PC-9 (cell line): Measurements from ENCODE around the gene OR1N2. TPM values are rescaled to one million over a fixed set of nuclear protein-coding genes. Genes with fewer than 3 reads are reported as not detected.

Experiments
- Bru-seq: library from RNA; stranded (reverse); fragments of 400-500 nt; gene quantifications from one replicate; lab custom pipeline; 2021; lab: Mats Ljungman, UMichigan
- BruChase-seq, 2 experiments: library from RNA; stranded (reverse); fragments of 400-500 nt; gene quantifications; one replicate each; lab custom pipeline; 2021; lab: Mats Ljungman, UMichigan
- BruUV-seq: library from RNA; stranded (reverse); fragments of 400-500 nt; replicated peaks from 2 replicates; lab custom pipeline; 2021; lab: Mats Ljungman, UMichigan
- CTCF ChIA-PET: fragments of 300-600 bp; sonication (Branson Sonifier 250); formaldehyde crosslinking; loops from one replicate; lab custom pipeline; 2022; ENCODE audit warnings: antibody characterized with exemption; lab: Charles Lee
- POLR2A ChIA-PET: fragments of 300-600 bp; sonication (Branson Sonifier 250); formaldehyde crosslinking; loops from one replicate; lab custom pipeline; 2022; ENCODE audit warnings: antibody characterized with exemption; ENCODE audit not compliant: unreplicated experiment; lab: Charles Lee
- DNase-seq, 2 experiments: peaks; one replicate each; pipeline versions ENCODE4 v3.0.0 to v3.0.0-alpha.2; 2015 to 2022; ENCODE audit warnings: mixed read lengths in 1 of 2
- H2AFZ ChIP-seq: fragments of 200-600 bp; sonication (generic); 2 replicates; pipeline ENCODE4 v1.8.1; 2017; ENCODE audit warnings: antibody characterized with exemption
- H3F3A ChIP-seq: fragments of 200-600 bp; sonication (generic); 2 replicates; pipeline ENCODE4 v1.8.1; 2017; ENCODE audit warnings: antibody characterized with exemption, mild to moderate bottlenecking, low read depth; ENCODE audit not compliant: insufficient read depth
- H3K27ac ChIP-seq: fragments of 200-600 bp; sonication (generic); 2 replicates; pipeline ENCODE4 v1.6.1; 2016; ENCODE audit warnings: mixed run types
- H3K27me3 ChIP-seq: fragments of 200-600 bp; sonication (generic); 2 replicates; pipeline ENCODE4 v1.6.1; 2016; ENCODE audit warnings: low read depth, mixed run types; ENCODE audit not compliant: insufficient read depth
- H3K36me3 ChIP-seq: fragments of 200-600 bp; sonication (generic); 2 replicates; pipeline ENCODE4 v1.6.1; 2016; ENCODE audit warnings: low read depth, mixed run types
- H3K4me1 ChIP-seq: fragments of 200-600 bp; sonication (generic); replicated peaks from 2 replicates; pipeline ENCODE4 v1.6.1; 2016; ENCODE audit warnings: mixed run types; ENCODE audit not compliant: insufficient read depth
- H3K4me2 ChIP-seq: fragments of 200-600 bp; sonication (generic); 2 replicates; pipeline ENCODE4 v1.6.1; 2017; ENCODE audit warnings: mixed run types
- H3K4me3 ChIP-seq: fragments of 200-600 bp; sonication (generic); 2 replicates; pipeline ENCODE4 v1.6.1; 2016; ENCODE audit warnings: mixed run types
- H3K79me2 ChIP-seq: fragments of 200-600 bp; sonication (generic); 2 replicates; pipeline ENCODE4 v1.6.1; 2017; ENCODE audit warnings: low read depth, mixed run types
- H3K9me2 ChIP-seq: fragments of 200-600 bp; sonication (generic); 2 replicates; pipeline ENCODE4 v1.8.1; 2017; ENCODE audit warnings: mild to moderate bottlenecking; ENCODE audit not compliant: insufficient read depth
- H3K9me3 ChIP-seq: fragments of 200-600 bp; sonication (generic); 2 replicates; pipeline ENCODE4 v1.8.1; 2016; ENCODE audit warnings: low read depth; ENCODE audit not compliant: insufficient read depth
- H4K20me1 ChIP-seq: fragments of 200-600 bp; sonication (generic); 2 replicates; pipeline ENCODE4 v1.8.1; 2017; ENCODE audit not compliant: insufficient read depth
- CTCF ChIP-seq: fragments of 200-600 bp; sonication (generic); conservative IDR thresholded peaks from 2 replicates; pipeline ENCODE4 v1.6.1; 2017; ENCODE audit warnings: mixed run types, antibody characterized with exemption, mild to moderate bottlenecking, moderate library complexity
- EZH2 ChIP-seq: fragments of 200-600 bp; sonication (generic); IDR thresholded peaks from 2 replicates; pipeline ENCODE4 v1.8.0; 2017; ENCODE audit warnings: antibody characterized with exemption, low read depth
- intact Hi-C: fragments of 100-400 bp; cut with micrococcal nuclease; formaldehyde crosslinking; loops from one replicate; pipeline ENCODE4 v1.10.0; 2022; ENCODE audit not compliant: unreplicated experiment
- long read RNA-seq: library from polyadenylated mRNA; stranded (forward); transcript quantifications from one replicate; pipeline ENCODE4 v2.0.0, GENCODE V29; 2022
- total RNA-seq: library from RNA; stranded (reverse); gene quantifications from 2 replicates; pipeline ENCODE4 v1.2.3, GENCODE V29; 2021

Gene OR1N2
- total RNA-seq (not detected in 2 replicates), Bru-seq, nascent RNA (not detected), BruChase-seq, experiment 1, labeled RNA remaining after a 2-hour chase (not detected), BruChase-seq, experiment 2, labeled RNA remaining after a 6-hour chase (not detected)
- long read RNA-seq: 0 reads

GRCh38 chr9:122552812-122553211, at the start of gene OR1N2:
Gene OR1N2 (plus strand): TSS chr9:122553112. CDS start chr9:122553212, 100 bp downstream.
- TF ChIP-seq CTCF (no peak), EZH2 (no peak)
- POLR2A ChIA-PET: no interaction called here
- H3F3A ChIP-seq: no peaks in the 10 kb centered on the region
- H3K4me1 ChIP-seq: no peaks in the 10 kb centered on the region
- H3K4me2 ChIP-seq: no peak within 1 kb of the TSS
- DNase-seq: no peak
- no peak within 1 kb of the TSS for H3K27ac ChIP-seq
- no peaks in the 10 kb centered on the region for H4K20me1 ChIP-seq
- no peak within 1 kb of the TSS for H2AFZ ChIP-seq
- no TSS peak for BruUV-seq
- no peaks in the 10 kb centered on the region for H3K79me2 ChIP-seq
- no peaks in the 10 kb centered on the region for H3K36me3 ChIP-seq
- intact Hi-C loops: no loop called here
- H3K9me3 ChIP-seq: no peaks in the 10 kb centered on the region
- peaks cover 23% of the 10 kb centered on the region; the same call in 1 of the 2 replicates for H3K27me3 ChIP-seq
- CTCF ChIA-PET: no interaction called here
- no peaks in the 10 kb centered on the region for H3K9me2 ChIP-seq
- no peak within 1 kb of the TSS for H3K4me3 ChIP-seq

- Histone ChIP-seq H3K4me3 (no peak overlapping the region), H3K9me2 (no peaks in the 10 kb centered on the region), H3K9me3 (no peaks in the 10 kb centered on the region), H4K20me1 (no peaks in the 10 kb centered on the region), H3K4me1 (no peaks in the 10 kb centered on the region), H3K4me2 (no peak overlapping the region), H3K36me3 (no peaks in the 10 kb centered on the region), H3F3A (no peaks in the 10 kb centered on the region), H3K79me2 (no peaks in the 10 kb centered on the region), H3K27me3 (peaks cover 9% of the 10 kb centered on the region), H3K27ac (no peak overlapping the region), H2AFZ (no peak overlapping the region)
- CTCF ChIA-PET: no interaction called here
- BruUV-seq: no TSS peak
- DNase-seq: no peak
- intact Hi-C loops: no loop called here
- TF ChIP-seq EZH2: no peak
- no peak for TF ChIP-seq CTCF
- POLR2A ChIA-PET: no interaction called here
Observed at GRCh38 chr9:122506964-122507363, 45.9 kb upstream of the OR1N2 start.

GRCh38 chr9:122510502-122510901, 42.4 kb upstream of the OR1N2 start, which contains the start of gene OR1J2:
Gene OR1J2 (plus strand): TSS chr9:122510802. CDS start chr9:122510802, 0 bp downstream.
- no peak for DNase-seq
- ChIA-PET POLR2A (no interaction called here), CTCF (no interaction called here)
- Histone ChIP-seq H3K9me2 (no peaks in the 10 kb centered on the region), H3K79me2 (no peaks in the 10 kb centered on the region), H3K27me3 (peaks cover 31% of the 10 kb centered on the region), H3K36me3 (no peaks in the 10 kb centered on the region), H3K4me2 (no peak within 1 kb of the TSS), H2AFZ (no peak within 1 kb of the TSS), H3F3A (no peaks in the 10 kb centered on the region), H4K20me1 (no peaks in the 10 kb centered on the region), H3K27ac (no peak within 1 kb of the TSS), H3K4me3 (no peak within 1 kb of the TSS), H3K9me3 (no peaks in the 10 kb centered on the region), H3K4me1 (no peaks in the 10 kb centered on the region)
- BruUV-seq: no TSS peak
- intact Hi-C loops: no loop called here
- no peak for TF ChIP-seq EZH2
- no peak for TF ChIP-seq CTCF
